GM18873 (cell line): ENCODE data around the gene RIPOR1.

Source experiments
- ATAC-seq: cut with Tn5 transposase; IDR thresholded peaks from one replicate; pipeline ENCODE4 v1.9.1; 2021; ENCODE audit warnings: mild to moderate bottlenecking, moderate library complexity, moderate number of reproducible peaks; ENCODE audit not compliant: unreplicated experiment, low FRiP score

The RIPOR1 gene

GRCh38 chr16:67537636-67538591 lies 9.3 kb downstream of the RIPOR1 start:
- no peak for ATAC-seq

- ATAC-seq = no peak
Observed at GRCh38 chr16:67538666-67539101, 10.1 kb downstream of the RIPOR1 start.

GRCh38 chr16:67539271-67539670 lies 10.6 kb downstream of the RIPOR1 start:
- no peak for ATAC-seq

GRCh38 chr16:67539691-67540635 lies 11.3 kb downstream of the RIPOR1 start:
- no peak for ATAC-seq

GRCh38 chr16:67540756-67541155 lies 12.1 kb downstream of the RIPOR1 start:
- no peak for ATAC-seq

GRCh38 chr16:67541391-67542263 lies 13.0 kb downstream of the RIPOR1 start:
- ATAC-seq = no peak

- no peak for ATAC-seq
Observed at GRCh38 chr16:67542464-67542863, 13.8 kb downstream of the RIPOR1 start.

GRCh38 chr16:67543036-67543435 lies 14.4 kb downstream of the RIPOR1 start:
- ATAC-seq = no peak

GRCh38 chr16:67543582-67543981 lies 15.0 kb downstream of the RIPOR1 start:
- no peak for ATAC-seq

GRCh38 chr16:67544329-67544841 lies 15.8 kb downstream of the RIPOR1 start:
- ATAC-seq = no peak

GRCh38 chr16:67544844-67545664 lies 16.4 kb downstream of the RIPOR1 start:
- no peak for ATAC-seq

- ATAC-seq = no peak
Observed at GRCh38 chr16:67545665-67546024, 17.0 kb downstream of the RIPOR1 start.

- ATAC-seq = no peak
Observed at GRCh38 chr16:67546091-67546501, 17.5 kb downstream of the RIPOR1 start.

GRCh38 chr16:67546761-67547422 lies 18.3 kb downstream of the RIPOR1 start:
- ATAC-seq = no peak

- ATAC-seq = no peak
Observed at GRCh38 chr16:67547423-67548264, 19.0 kb downstream of the RIPOR1 start.

GRCh38 chr16:67548265-67549126 lies 19.9 kb downstream of the RIPOR1 start:
- no peak for ATAC-seq

GRCh38 chr16:67549240-67549639 lies 20.6 kb downstream of the RIPOR1 start:
- ATAC-seq = no peak
